ENCODE data around the gene GAB3.

Gene GAB3, protein sequence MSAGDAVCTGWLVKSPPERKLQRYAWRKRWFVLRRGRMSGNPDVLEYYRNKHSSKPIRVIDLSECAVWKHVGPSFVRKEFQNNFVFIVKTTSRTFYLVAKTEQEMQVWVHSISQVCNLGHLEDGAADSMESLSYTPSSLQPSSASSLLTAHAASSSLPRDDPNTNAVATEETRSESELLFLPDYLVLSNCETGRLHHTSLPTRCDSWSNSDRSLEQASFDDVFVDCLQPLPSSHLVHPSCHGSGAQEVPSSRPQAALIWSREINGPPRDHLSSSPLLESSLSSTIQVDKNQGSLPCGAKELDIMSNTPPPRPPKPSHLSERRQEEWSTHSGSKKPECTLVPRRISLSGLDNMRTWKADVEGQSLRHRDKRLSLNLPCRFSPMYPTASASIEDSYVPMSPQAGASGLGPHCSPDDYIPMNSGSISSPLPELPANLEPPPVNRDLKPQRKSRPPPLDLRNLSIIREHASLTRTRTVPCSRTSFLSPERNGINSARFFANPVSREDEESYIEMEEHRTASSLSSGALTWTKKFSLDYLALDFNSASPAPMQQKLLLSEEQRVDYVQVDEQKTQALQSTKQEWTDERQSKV

GRCh38 chrX:154750301-154751202 is at the start of gene GAB3:
GAB3 (minus strand) TSS chrX:154751077; CDS start chrX:154751025, 52 bp downstream.
- no peak for DNase-seq (ENCODE audit: low read depth)

- DNase-seq (ENCODE audit: low read depth), result peak; percentile 2
Observed at GRCh38 chrX:154799556-154800348, 48.9 kb upstream of the GAB3 start.

DNA sequence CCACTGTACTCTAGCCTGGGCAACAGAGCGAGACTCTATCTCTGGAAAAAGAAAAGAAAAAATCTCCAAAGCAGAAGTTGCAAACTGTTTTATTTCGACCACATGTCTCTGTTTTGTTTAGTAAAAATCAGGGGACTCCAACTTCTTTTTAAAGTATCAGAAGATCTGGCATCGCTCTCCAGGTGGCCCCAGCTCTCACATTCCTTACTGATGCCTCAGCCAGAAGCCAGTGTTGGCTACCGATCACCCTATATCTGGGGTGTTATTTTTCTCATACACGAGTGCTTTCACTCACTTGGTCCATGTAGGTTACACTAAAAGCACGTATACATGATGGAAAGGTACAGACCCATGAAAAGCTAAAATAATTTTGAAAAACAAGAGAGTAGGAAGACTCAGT is 46.1 kb upstream of the GAB3 start:
- no peak for DNase-seq (ENCODE audit: low read depth)

GRCh38 chrX:154795016-154795415 is 44.1 kb upstream of the GAB3 start:
- DNase-seq (ENCODE audit: low read depth), result no peak

DNA sequence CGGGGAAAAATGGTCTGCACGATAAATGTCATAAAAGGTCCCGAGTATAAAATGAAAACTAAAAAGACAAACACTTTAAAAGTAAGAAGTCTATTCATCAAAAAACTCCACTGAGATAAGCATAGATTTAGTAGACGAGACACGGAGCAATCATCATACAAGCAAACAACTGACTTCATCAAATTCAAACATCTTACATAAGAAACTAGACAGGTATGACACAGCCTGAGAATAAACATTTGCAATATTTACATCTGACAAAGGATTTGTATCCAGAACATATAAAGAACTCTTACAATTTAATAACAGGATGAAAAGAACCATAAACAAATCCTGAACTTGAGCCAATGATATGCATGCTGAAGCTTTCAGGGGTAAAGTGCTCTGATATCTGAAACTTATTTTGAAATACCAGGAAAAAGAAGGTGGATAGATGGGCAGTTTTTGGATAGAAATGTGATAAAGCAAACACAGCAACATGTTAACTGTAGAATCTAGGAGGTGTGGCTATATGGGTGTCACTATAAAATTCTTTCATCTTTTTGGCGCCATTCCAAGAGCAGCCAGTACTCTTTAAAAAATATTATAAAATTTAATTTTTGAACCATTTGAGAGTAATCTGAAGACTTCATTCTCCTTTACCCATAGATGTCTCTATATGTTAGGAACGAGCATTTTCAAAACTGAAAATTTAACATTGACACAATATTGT is 42.4 kb upstream of the GAB3 start:
- DNase-seq (ENCODE audit: low read depth), result no peak

DNA sequence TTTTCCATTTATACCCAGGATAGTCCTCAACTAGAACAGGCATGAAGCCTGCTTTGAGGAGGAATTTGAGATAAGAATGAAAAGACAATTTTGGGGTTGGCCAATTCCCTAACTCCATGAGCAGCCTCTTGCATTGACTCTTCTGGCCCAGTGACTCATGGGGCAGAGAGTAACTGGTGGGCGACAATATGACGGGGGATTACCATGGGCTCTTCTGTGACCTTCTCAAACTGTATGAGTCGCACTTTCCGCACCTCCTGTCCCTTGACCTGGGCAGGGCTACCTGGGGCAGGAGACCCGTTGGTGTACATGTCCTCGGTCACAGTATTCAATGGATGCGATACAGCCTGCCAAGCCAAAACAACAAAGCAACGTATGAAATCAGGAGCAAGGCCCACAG is 41.1 kb upstream of the GAB3 start:
- no peak for DNase-seq (ENCODE audit: low read depth)

DNA sequence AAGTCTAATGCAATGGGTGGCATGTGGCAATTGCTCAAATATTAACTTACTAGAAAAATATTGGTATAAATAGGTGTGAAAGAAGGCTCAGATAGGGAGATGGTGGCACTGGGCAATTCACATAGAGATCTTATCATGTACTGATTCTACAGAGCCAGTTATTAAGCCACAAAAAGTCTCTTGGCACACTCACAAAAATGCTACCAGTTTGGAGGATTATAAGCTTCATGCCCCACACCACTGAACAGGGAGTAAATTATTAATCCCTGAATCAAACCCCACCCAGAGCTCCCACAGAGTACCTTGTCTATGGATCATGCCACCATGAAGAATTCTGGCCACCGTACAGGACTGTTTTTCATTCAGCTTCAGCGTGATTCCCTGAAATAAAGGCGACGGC is 40.6 kb upstream of the GAB3 start:
- DNase-seq (ENCODE audit: low read depth), result no peak

GRCh38 chrX:154785716-154786115 is 34.8 kb upstream of the GAB3 start:
- no peak for DNase-seq (ENCODE audit: low read depth)

DNA sequence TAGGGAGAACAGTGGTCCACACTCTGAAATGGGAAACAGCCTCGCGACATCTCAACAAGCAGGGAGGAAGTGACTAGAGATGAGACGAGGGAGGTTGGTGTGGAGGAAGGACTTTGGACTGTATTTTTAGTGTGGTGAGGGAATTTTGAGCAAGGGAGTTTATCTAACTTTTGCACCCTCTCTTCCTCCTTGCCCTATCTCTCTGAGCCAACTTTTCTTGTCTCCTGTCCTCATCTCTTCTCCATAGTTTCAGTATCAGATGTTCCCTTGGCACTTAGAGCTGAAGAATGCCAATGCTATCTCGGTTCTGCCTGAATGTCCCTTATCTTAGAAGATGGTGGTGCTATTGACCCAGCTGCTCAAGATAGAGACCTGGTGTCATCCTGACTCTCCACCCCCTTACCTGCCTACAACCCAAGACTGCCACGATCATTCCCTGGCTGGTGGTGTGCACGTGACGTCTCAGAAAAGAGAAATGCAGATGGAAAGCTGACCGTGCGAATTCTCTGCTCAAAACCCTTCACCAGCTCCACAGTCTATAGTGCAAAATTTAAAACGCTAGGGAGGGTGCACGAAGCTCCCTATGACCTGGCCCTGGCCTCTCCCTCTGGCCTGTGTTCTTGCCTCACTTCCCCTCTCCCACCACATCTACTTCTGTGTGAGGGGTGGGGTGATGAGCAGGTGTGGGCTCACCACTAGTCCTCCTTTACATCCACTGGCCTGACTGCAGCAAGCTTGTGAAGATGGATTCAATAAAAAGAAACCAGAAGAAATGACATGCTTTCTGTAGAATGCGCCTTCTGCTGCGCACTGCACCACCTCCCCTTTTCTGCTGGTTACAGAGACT is 33.5 kb upstream of the GAB3 start:
- DNase-seq (ENCODE audit: low read depth), result no peak

DNA sequence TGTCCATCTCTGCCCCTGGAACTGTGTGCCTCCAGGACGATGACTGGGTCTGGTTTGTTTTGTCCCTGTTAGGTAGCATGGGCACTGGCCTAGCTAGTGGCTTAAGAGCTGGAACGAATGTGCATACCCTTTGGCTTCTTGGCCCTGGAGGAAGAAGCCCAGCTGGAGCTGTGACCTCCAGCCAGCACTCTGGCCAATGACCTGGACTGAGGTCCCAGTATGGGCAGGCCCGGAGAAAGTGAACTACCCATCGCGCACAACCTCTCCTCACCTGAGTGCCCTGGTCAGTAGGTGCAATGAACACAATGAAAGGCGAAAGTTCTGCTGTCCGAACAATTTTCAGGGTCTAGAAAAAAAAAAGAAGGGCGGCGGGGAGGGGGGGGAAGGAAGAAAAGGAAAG is 30.1 kb upstream of the GAB3 start:
- no peak for DNase-seq (ENCODE audit: low read depth)

DNA sequence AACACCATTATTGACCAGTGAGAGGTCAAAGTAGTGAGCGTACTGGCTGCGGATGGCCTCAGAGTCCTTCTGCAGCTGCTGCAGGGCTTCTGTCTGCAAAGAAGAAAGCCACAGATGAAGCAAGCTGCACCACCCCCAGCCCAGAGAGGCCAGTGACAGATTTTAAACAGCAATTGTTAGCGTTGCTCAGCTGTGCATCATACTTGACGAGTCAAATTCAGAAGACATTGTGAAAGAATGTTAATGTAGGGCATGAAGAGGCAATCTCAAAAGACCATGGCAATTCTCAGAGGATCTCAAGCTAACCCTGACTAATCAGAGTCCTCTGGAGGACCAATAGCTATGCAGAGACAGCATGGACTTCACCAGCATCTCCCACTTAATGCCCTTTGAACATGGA is 28.4 kb upstream of the GAB3 start:
- peak; percentile 52 for DNase-seq (ENCODE audit: low read depth)

GRCh38 chrX:154776753-154777152 is 25.9 kb upstream of the GAB3 start:
- DNase-seq (ENCODE audit: low read depth), result no peak

DNA sequence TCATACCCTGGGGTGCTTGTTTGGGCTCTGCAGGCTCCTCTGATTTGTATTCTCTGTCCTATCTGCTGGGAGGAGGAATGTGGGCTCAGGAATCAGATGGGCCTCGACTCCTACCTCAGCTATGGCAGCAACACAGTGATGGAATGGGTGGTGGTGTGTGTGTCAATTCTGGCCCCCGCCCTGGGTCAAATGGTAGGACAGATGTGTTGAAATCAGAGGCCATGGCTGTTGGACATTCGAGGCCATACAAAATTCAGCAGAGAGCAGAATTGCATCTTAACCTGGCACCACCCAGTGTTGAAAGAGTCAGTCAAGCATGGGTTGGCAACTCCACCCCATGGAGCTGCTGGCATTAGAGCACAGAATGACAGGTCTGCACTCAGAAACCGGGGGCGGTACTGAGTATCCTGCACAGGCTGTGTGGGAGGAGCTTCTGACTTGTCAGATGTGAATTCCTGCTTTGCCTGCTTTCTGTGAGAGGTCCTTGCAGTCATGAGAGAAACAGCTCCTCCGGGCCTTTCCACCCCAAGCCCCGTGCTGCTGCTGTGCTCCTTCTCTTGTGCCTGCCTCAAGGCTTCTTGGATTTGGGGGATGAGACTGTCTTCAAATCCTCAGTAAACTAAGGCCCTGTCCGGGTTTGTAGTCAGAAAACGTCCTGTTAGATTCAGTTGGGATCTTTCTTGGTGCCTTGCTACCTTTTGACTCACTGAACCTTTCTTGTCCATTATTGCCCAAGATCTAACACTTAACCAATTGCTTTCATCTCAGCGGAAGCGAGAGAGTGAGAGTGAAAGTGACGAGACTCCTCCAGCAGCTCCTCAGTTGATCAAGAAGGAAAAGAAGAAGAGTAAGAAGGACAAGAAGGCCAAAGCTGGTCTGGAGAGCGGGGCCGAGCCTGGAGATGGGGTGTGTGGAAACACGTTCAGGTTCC is 24.8 kb upstream of the GAB3 start:
- peak; percentile 29 for DNase-seq (ENCODE audit: low read depth)

DNA sequence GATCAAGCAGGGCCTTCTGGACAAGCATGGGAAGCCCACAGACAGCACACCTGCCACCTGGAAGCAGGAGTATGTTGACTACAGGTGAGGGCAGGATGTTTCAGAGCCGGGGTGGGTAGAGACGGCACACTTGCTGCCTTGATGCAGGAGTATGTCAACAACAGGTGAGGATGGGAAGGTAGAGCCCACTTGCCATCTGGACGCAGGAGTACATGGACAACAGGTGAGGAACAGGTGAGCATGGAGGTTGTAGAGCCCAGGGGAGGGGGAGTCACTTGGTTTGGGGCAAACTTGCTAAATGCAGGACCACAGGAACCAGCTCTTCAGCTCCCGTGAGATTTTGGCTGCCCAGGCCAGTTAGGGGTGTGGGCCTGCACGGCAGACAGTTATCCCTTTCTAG is 23.7 kb upstream of the GAB3 start:
- DNase-seq (ENCODE audit: low read depth), result no peak

- DNase-seq (ENCODE audit: low read depth), result peak; percentile 94
Observed at GRCh38 chrX:154762537-154763296, 11.8 kb upstream of the GAB3 start, which contains the start of gene DKC1. DKC1 (plus strand) TSS chrX:154762864; CDS start chrX:154762966, 102 bp downstream.

GRCh38 chrX:154761977-154762536 is 11.2 kb upstream of the GAB3 start:
- no peak for DNase-seq (ENCODE audit: low read depth)

DNA sequence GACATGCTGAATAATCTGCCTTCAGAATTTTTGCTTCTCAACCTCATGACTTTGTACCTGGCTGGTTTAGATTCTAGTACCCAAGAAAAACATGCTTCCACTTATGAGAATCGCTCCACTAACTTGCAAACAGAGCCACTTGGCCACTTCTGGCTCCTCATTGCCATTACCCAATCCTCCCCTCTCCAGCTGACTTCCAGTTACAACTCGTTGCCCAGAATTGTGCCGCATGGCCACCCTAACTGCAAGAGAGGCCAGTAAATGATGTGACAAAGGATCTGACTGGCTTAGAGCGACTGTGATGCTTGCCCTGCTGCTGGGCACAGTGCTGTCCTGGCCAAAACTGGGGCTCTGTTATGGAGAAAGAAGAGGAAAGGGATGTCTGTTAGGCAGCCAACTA is 7.8 kb upstream of the GAB3 start:
- DNase-seq (ENCODE audit: low read depth), result no peak

- no peak for DNase-seq (ENCODE audit: low read depth)
Observed at GRCh38 chrX:154751669-154752271, 893 bp upstream of the GAB3 start.
